ENCODE measurements around the gene GOLGA7B. TPM values are rescaled to one million over a fixed set of nuclear protein-coding genes. Genes with fewer than 3 reads are reported as not detected.

Gene GOLGA7B
- total and polyA plus RNA-seq, 2 donors (not counting 1 experiment from before 2014, with no cell fraction given), result 0.01 TPM; not detected in 1

GRCh38 chr10:97875391-97875790 lies 25.7 kb downstream of the GOLGA7B start:
- TF ChIP-seq EZH2 (IDR thresholded peaks at IDR 0.05; ENCODE audit: borderline replicate concordance, insufficient read depth, low read depth, low read length, poor library complexity, severe bottlenecking), result no peak
- TF ChIP-seq CTCF (IDR thresholded peaks at IDR 0.05), result no peak
- H4K20me1 ChIP-seq (ENCODE audit: control insufficient read depth, insufficient read depth, low read length, poor library complexity, severe bottlenecking), result no peaks in the 10 kb centered on the region
- no peak overlapping the region for H3K9ac ChIP-seq (ENCODE audit: low read length)
- H3K79me2 ChIP-seq (ENCODE audit: control insufficient read depth, insufficient read depth, low read length), result no peaks in the 10 kb centered on the region
- no peak overlapping the region for H2AFZ ChIP-seq (ENCODE audit: insufficient read depth, low read depth, low read length, poor library complexity, severe bottlenecking)
- H3K9me3 Mint-ChIP-seq (ENCODE audit: insufficient read depth), result no peaks in the 10 kb centered on the region
- no peaks in the 10 kb centered on the region for H3K9me3 ChIP-seq (ENCODE audit: control extremely low read depth in 1 of 3, control insufficient read depth in 2 of 3, insufficient read depth in 1 of 3, low read length in 2 of 3)
- H3K36me3 ChIP-seq (replicated peaks in 1 of 2; ENCODE audit: control extremely low read depth in 1 of 2, control insufficient read depth in 1 of 2, extremely low read depth in 1 of 2, insufficient read depth in 2 of 2, low read length in 1 of 2), result no peaks in the 10 kb centered on the region
- ATAC-seq (ENCODE audit: low read depth) (no peak), DNase-seq (no peak)
- peaks cover 16% of the 10 kb centered on the region for H3K27me3 Mint-ChIP-seq
- H3K27ac ChIP-seq (ENCODE audit: low read length in 2 of 2), result no peak overlapping the region
- H3K27me3 ChIP-seq (replicated peaks in 1 of 4; ENCODE audit: control extremely low read depth in 1 of 4, control insufficient read depth in 3 of 4, insufficient read depth in 4 of 4, low read length in 3 of 4), result peaks cover 0 to 9% (median 2%) of the 10 kb centered on the region in 4 experiments
- 83% methylated on average over 7 of the region's 7 CpGs for WGBS (ENCODE audit: insufficient coverage)
- H3K4me2 ChIP-seq (replicated peaks; ENCODE audit: low read depth, low read length, poor library complexity, severe bottlenecking), result no peak overlapping the region
- CTCF ChIA-PET, result no interaction called here
- H3K27ac Mint-ChIP-seq, result no peak overlapping the region
- POLR2A ChIA-PET, result no interaction called here
- H3K4me3 ChIP-seq (ENCODE audit: control extremely low read depth in 1 of 5, extremely low read depth in 1 of 5, insufficient read depth in 1 of 5, low read depth in 2 of 5, low read length in 4 of 5), result no peak overlapping the region
- no peaks in the 10 kb centered on the region for H3K4me1 ChIP-seq (ENCODE audit: control insufficient read depth in 2 of 2, insufficient read depth in 2 of 2, low read length in 2 of 2)
- H3K4me3 Mint-ChIP-seq, result no peak overlapping the region
- H3K4me1 Mint-ChIP-seq, result no peaks in the 10 kb centered on the region
- intact Hi-C loops (cut with micrococcal nuclease), result no loop called here

DNA sequence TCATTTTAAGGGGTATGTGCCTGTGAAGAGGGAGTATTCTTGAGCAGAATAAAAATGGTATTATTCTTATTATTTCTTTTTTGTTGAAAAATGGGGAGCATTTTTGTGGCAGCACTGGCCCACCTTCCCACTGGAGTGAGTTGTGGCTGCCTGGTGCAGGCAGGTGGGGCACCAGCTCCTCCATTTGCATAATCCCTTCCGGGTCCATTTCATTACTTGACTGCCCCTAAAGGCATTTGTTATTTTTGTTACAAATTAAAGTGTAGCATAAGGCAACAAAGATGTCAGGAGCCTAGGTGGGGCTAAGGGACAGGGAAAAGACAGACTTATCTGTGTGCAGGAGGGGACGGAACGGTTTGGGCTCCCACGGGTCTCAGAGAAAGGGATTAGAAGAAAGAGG lies 26.8 kb downstream of the GOLGA7B start:
- Histone ChIP-seq H3K27me3 (replicated peaks in 1 of 4; ENCODE audit: control extremely low read depth in 1 of 4, control insufficient read depth in 3 of 4, insufficient read depth in 4 of 4, low read length in 3 of 4) (peaks cover 0 to 5% (median 1%) of the 10 kb centered on the region in 4 experiments), H2AFZ (ENCODE audit: insufficient read depth, low read depth, low read length, poor library complexity, severe bottlenecking) (no peak overlapping the region), H4K20me1 (ENCODE audit: control insufficient read depth, insufficient read depth, low read length, poor library complexity, severe bottlenecking) (no peaks in the 10 kb centered on the region), H3K27ac (ENCODE audit: low read length in 2 of 2) (no peak overlapping the region), H3K4me2 (replicated peaks; ENCODE audit: low read depth, low read length, poor library complexity, severe bottlenecking) (no peak overlapping the region), H3K4me3 (ENCODE audit: control extremely low read depth in 1 of 5, extremely low read depth in 1 of 5, insufficient read depth in 1 of 5, low read depth in 2 of 5, low read length in 4 of 5) (no peak overlapping the region), H3K9me3 (ENCODE audit: control extremely low read depth in 1 of 3, control insufficient read depth in 2 of 3, insufficient read depth in 1 of 3, low read length in 2 of 3) (no peaks in the 10 kb centered on the region), H3K9ac (ENCODE audit: low read length) (no peak overlapping the region), H3K4me1 (ENCODE audit: control insufficient read depth in 2 of 2, insufficient read depth in 2 of 2, low read length in 2 of 2) (no peaks in the 10 kb centered on the region), H3K36me3 (replicated peaks in 1 of 2; ENCODE audit: control extremely low read depth in 1 of 2, control insufficient read depth in 1 of 2, extremely low read depth in 1 of 2, insufficient read depth in 2 of 2, low read length in 1 of 2) (no peaks in the 10 kb centered on the region), H3K79me2 (ENCODE audit: control insufficient read depth, insufficient read depth, low read length) (no peaks in the 10 kb centered on the region)
- Mint-ChIP-seq H3K27ac (no peak overlapping the region), H3K27me3 (peaks cover 15% of the 10 kb centered on the region), H3K4me3 (no peak overlapping the region), H3K9me3 (ENCODE audit: insufficient read depth) (no peaks in the 10 kb centered on the region), H3K4me1 (no peaks in the 10 kb centered on the region)
- 91% methylated on average over 3 of the region's 4 CpGs for WGBS (ENCODE audit: insufficient coverage)
- TF ChIP-seq EZH2 (IDR thresholded peaks at IDR 0.05; ENCODE audit: borderline replicate concordance, insufficient read depth, low read depth, low read length, poor library complexity, severe bottlenecking), result no peak
- TF ChIP-seq CTCF (IDR thresholded peaks at IDR 0.05), result no peak
- DNase-seq (no peak), ATAC-seq (ENCODE audit: low read depth) (no peak)
- POLR2A ChIA-PET, result no interaction called here
- intact Hi-C loops (cut with micrococcal nuclease), result no loop called here
- CTCF ChIA-PET, result interaction anchor here (0.6 to 1.0 kb wide), 2 partner anchors 10 to 156 kb away, joined by 3 to 4 read pairs; no protein-coding TSS in a partner anchor

Data from B cell (primary cell).